Effector memory CD8-positive, alpha-beta T cell (primary cell): ENCODE data around the gene LAPTM5.
A peak's percentile ranks its signal among the peaks of the same experiment; 100 is the strongest.

Experiments
- ATAC-seq: fragments of 150-1000 bp; cut with Tn5 transposase; replicated peaks from 2 replicates; pipeline ENCODE4 v1.10.0; 2021; ENCODE audit warnings: mild to moderate bottlenecking, moderate library complexity
- DNase-seq, 3 experiments: peaks; one replicate each; pipeline ENCODE4 v3.0.0; 2021
- H3K27ac Mint-ChIP-seq, 2 donors: one replicate each; pipeline ENCODE4 v1.8.0; 2022; ENCODE audit warnings: mild to moderate bottlenecking in 2 of 2, mixed read lengths in 2 of 2, moderate library complexity in 2 of 2
- H3K27me3 Mint-ChIP-seq, 2 donors: one replicate each; pipeline ENCODE4 v1.8.0; 2022; ENCODE audit warnings: mixed read lengths in 2 of 2
- H3K36me3 Mint-ChIP-seq: one replicate; pipeline ENCODE4 v1.8.0; 2022; ENCODE audit warnings: mild to moderate bottlenecking, moderate library complexity, mixed read lengths; ENCODE audit not compliant: insufficient read depth
- H3K4me1 Mint-ChIP-seq, 2 donors: one replicate each; pipeline ENCODE4 v1.8.0; 2022; ENCODE audit warnings: low read depth in 2 of 2, mixed read lengths in 2 of 2
- H3K4me3 Mint-ChIP-seq, 2 donors: one replicate each; pipeline ENCODE4 v1.8.0; 2022; ENCODE audit warnings: mild to moderate bottlenecking in 2 of 2, mixed read lengths in 2 of 2, moderate library complexity in 2 of 2
- H3K9me3 Mint-ChIP-seq, 2 donors: one replicate each; pipeline ENCODE4 v1.8.0; 2022; ENCODE audit warnings: mixed read lengths in 2 of 2

Gene LAPTM5

GRCh38 chr1:30782361-30783255, 25.0 kb upstream of the LAPTM5 start:
- peak; percentile 61 to 67 (median 67) for DNase-seq
- Mint-ChIP-seq H3K27me3 (peaks cover 10 to 18% of the 10 kb centered on the region in 2 donors), H3K4me3 (peak overlapping the region in 1 of 2 donors; percentile 41), H3K4me1 (peaks cover 11 to 13% of the 10 kb centered on the region in 2 donors), H3K9me3 (no peaks in the 10 kb centered on the region), H3K36me3 (peaks cover 19% of the 10 kb centered on the region), H3K27ac (peak overlapping the region in 1 of 2 donors; percentile 28)
- peak; percentile 72 for ATAC-seq

DNA sequence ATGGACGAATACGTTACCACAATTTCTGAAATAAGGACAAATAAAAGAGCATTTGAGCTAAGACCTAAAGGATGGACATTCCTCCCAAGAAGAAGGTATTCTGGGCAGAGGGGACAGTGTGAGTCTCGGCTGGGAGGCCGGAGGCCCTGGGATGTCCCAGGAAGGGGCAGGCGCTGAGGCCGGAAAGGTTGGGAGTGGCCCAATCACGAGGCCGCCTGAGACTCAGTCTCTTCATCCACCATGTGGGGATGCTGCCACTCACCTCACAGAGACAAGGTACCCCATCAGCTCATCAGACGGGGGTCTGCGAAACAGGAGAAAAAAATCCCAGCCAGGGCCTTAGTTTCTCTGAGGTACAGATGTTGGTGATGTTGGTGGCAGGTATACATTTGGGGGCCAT, 24.3 kb upstream of the LAPTM5 start:
- DNase-seq (no peak), ATAC-seq (no peak)
- Mint-ChIP-seq H3K9me3 (no peaks in the 10 kb centered on the region), H3K4me1 (peaks cover 11 to 13% of the 10 kb centered on the region in 2 donors), H3K27me3 (peaks cover 5 to 11% of the 10 kb centered on the region in 2 donors), H3K4me3 (no peak overlapping the region), H3K27ac (no peak overlapping the region), H3K36me3 (peaks cover 19% of the 10 kb centered on the region)

DNA sequence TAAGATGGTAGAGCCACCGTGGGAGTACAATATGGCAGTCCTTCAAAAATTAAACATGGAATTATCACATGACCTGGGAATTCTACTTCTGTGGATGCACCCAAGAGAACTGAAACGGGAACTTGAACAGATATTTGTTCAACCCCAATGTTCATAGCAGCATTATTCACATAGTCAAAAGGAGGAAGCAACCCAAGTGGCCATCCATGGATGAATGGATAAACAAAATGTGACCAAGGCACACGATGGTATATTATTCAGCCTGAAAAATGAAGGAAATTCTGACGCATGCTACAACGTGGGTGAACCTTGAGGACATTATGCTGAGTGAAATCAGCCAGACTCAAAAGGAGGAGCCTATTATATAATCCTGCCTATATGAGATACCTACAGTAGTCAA, 22.8 kb upstream of the LAPTM5 start:
- H3K27me3 Mint-ChIP-seq = no peaks in the 10 kb centered on the region
- no peak for DNase-seq
- no peaks in the 10 kb centered on the region for H3K9me3 Mint-ChIP-seq
- H3K27ac Mint-ChIP-seq = no peak overlapping the region
- H3K4me3 Mint-ChIP-seq = no peak overlapping the region
- no peak for ATAC-seq
- H3K4me1 Mint-ChIP-seq = peaks cover 11 to 13% of the 10 kb centered on the region in 2 donors
- H3K36me3 Mint-ChIP-seq = peaks cover 19% of the 10 kb centered on the region

DNA sequence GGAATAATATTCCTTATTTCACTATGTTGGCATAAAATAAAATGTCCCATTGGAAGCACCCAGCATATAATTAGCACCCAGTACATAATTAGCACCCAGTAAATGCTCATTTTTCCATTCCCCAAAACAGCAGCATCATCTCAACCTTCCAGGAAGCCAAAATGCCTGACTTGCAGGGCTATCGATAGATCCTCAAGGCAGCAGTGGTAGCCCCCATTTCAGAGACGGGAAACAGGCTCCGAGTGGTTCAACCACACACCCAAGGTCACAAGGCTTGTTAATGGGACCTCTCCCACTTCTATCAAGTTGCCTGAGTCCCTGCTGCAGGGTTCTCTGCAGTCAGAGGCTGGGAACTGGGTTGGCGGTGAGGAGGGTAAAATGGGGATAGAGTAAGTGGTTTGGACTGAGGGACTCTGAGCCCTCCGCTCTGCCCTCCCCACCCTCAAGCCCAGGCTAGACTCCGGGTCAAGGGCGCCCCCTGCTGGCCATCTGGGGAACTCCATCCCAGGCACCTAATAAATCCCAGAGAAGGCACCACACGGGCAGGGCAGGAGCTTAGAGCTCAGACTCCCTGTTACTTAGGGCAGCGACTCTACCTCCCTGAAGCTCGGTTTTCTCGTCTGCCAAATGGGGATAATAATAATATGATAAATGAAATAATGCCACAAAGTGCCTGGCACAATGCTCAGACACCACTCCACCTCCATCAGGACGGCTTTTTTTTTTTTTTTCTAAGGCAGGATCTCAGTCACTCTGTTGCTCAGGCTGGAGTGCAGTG, 21.9 kb upstream of the LAPTM5 start:
- H3K27me3 Mint-ChIP-seq = no peaks in the 10 kb centered on the region
- H3K27ac Mint-ChIP-seq = peak overlapping the region in 1 of 2 donors; percentile 85
- peaks cover 19% of the 10 kb centered on the region for H3K36me3 Mint-ChIP-seq
- peak; percentile 93 to 96 (median 94) for DNase-seq
- H3K4me1 Mint-ChIP-seq = peaks cover 11 to 13% of the 10 kb centered on the region in 2 donors
- peak overlapping the region; percentile 15 to 40 for H3K4me3 Mint-ChIP-seq
- ATAC-seq = peak; percentile 90
- H3K9me3 Mint-ChIP-seq = no peaks in the 10 kb centered on the region

GRCh38 chr1:30778979-30779293, 21.4 kb upstream of the LAPTM5 start:
- ATAC-seq = no peak
- DNase-seq = no peak
- Mint-ChIP-seq H3K4me1 (peaks cover 11 to 13% of the 10 kb centered on the region in 2 donors), H3K27me3 (no peaks in the 10 kb centered on the region), H3K36me3 (peaks cover 19% of the 10 kb centered on the region), H3K27ac (peak overlapping the region in 1 of 2 donors; percentile 85), H3K9me3 (no peaks in the 10 kb centered on the region), H3K4me3 (no peak overlapping the region)

GRCh38 chr1:30778154-30778978, 20.8 kb upstream of the LAPTM5 start:
- no peak for ATAC-seq
- Mint-ChIP-seq H3K27me3 (no peaks in the 10 kb centered on the region), H3K4me1 (peaks cover 11 to 13% of the 10 kb centered on the region in 2 donors), H3K27ac (peak overlapping the region in 1 of 2 donors; percentile 85), H3K36me3 (peaks cover 19% of the 10 kb centered on the region), H3K4me3 (no peak overlapping the region), H3K9me3 (no peaks in the 10 kb centered on the region)
- no peak for DNase-seq

DNA sequence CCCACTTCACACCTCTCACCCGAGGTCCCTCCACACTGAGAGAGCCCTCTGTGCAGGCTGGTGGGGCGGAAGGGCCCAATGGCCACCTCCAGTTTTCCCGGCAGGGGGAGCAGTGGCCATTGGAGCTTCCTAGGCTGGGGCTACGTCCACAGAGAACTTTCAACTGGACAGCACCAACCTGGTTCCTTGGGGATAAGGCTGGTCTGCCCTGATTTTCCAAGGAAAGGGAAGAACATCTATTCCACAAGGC, 20.3 kb upstream of the LAPTM5 start:
- Mint-ChIP-seq H3K9me3 (no peaks in the 10 kb centered on the region), H3K27ac (no peak overlapping the region), H3K36me3 (peaks cover 19% of the 10 kb centered on the region), H3K4me3 (no peak overlapping the region), H3K4me1 (peaks cover 11 to 13% of the 10 kb centered on the region in 2 donors), H3K27me3 (no peaks in the 10 kb centered on the region)
- no peak for ATAC-seq
- DNase-seq = no peak

- Mint-ChIP-seq H3K27ac (no peak overlapping the region), H3K36me3 (peaks cover 15% of the 10 kb centered on the region), H3K27me3 (no peaks in the 10 kb centered on the region), H3K4me3 (no peak overlapping the region), H3K9me3 (no peaks in the 10 kb centered on the region), H3K4me1 (peaks cover 6 to 9% of the 10 kb centered on the region in 2 donors)
- ATAC-seq (no peak), DNase-seq (no peak)
Observed at GRCh38 chr1:30777060-30777903, 19.7 kb upstream of the LAPTM5 start.

DNA sequence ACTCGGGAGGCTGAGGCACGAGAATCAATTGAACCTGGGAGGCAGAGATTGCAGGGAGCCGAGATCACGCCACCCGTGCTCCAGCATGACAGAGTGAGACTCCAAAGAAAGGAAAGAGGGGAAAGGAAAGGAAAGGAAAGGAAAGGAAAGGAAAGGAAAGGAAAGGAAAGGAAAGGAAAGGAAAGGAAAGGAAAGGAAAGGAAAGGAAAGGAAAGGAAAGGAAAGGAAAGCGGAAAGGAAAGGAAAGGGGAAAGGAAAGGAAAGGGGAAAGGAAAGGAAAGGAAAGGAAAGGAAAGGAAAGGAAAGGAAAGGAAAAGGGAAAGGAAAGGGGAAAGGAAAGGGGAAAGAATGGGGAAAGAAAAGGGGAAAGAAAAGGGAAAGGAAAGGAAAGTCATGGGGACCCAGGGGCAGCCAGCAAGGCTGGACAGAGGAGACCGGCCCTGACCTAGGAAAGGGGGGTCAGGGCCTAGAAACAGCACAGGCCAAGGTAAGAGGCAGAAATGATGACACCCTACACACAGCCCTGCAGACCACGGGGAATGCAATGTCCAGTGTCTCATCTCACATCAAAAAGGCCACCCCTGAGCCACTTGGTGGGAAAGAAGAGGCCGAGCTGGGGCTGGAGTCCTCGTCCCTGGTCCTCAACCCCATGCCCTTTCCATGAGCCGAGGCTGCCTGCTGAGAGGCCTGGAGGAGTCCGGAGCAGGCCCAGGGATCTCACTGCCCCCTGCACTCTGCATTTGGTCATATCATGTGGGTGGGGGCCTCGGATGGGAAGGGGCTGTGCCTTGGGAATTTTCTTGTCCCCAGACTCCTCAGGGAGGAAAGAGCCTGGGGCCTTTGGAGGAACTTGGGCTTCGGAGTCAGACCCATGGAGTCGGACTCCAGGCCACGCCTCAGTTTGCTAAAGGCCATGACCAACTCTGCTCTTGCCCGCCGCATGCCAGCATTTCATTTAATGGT, 18.8 kb upstream of the LAPTM5 start:
- Mint-ChIP-seq H3K27me3 (no peaks in the 10 kb centered on the region), H3K36me3 (peaks cover 14% of the 10 kb centered on the region), H3K9me3 (no peaks in the 10 kb centered on the region), H3K4me3 (no peak overlapping the region), H3K4me1 (peaks cover 5 to 8% of the 10 kb centered on the region in 2 donors), H3K27ac (no peak overlapping the region)
- ATAC-seq = no peak
- no peak for DNase-seq

DNA sequence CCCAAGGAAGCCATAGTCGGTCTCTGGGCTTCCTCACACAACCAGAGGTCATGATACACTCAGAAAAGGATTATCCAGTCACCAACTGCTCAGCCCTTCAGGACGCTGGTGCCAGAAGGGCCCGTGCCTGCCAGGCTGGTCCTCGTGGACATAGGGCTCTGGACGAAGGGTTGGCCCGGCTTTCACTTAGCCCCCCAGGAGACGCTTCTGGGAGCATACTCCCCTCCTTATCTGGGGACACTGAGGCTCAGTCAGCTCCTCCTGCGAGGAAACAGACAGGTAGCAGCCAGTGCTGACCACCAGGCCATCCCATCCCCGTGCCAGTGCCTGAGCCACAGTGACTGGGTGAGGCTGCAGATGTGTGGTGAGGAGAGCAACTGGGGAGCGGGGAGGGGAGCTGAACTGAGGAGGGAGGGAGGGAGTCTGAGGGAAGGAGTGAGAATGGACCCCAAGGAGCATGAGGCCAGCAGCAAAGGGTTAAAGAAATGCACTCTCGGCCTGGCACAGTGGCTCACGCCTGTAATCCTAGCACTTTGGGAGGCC, 17.9 kb upstream of the LAPTM5 start:
- Mint-ChIP-seq H3K9me3 (no peaks in the 10 kb centered on the region), H3K4me1 (peaks cover 5 to 8% of the 10 kb centered on the region in 2 donors), H3K36me3 (peaks cover 11% of the 10 kb centered on the region), H3K27me3 (no peaks in the 10 kb centered on the region), H3K27ac (peak overlapping the region in 1 of 2 donors; percentile 69), H3K4me3 (no peak overlapping the region)
- DNase-seq (no peak), ATAC-seq (no peak)

DNA sequence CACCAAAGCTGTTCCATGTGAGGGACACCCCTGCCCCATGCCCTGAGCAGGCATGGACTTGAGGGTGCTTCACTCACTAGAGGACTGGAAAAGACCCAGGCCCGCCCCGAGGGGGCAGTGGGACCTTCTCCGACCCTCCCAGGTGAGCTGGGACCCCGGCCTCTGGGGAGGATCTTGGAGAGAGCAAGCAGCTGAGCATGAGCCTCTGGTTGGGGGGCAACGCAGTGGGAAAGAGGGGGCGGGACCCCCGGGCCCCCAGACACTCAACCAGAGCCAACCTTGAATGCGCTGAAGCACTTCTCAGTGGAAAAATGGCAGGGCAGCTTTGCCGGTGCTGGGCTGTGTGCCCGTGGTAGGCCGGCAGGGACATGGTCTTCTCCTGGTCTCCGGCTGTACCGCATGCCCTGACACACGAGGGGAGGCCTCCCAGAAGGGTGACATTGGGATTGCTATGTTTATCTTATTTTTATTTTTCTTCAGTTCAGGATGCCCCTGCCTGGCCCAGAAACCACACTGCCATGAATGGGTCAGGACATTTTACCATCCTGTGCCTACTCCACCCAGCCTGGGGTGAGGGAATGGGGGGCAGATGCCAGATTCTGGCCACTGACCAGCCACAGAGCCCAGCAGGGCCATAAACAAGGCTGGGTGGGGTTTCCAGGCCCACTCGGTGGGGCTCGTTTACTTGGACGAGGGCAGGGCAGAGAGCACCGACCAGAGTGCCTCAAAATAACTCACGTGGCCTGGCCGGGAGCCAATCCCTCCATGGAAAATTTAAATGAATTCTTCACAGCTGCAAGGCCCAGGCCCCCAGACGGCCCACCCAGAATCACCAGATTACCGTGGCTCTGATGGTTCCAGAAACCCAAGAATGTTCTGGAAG, 17.2 kb upstream of the LAPTM5 start:
- Mint-ChIP-seq H3K27ac (peak overlapping the region in 1 of 2 donors; percentile 69), H3K4me1 (peaks cover 5 to 8% of the 10 kb centered on the region in 2 donors), H3K27me3 (no peaks in the 10 kb centered on the region), H3K9me3 (no peaks in the 10 kb centered on the region), H3K4me3 (no peak overlapping the region), H3K36me3 (peaks cover 8% of the 10 kb centered on the region)
- ATAC-seq = no peak
- no peak for DNase-seq
